Measurements from ENCODE around the gene ME3. TPM values are rescaled to one million over a fixed set of nuclear protein-coding genes. Genes with fewer than 3 reads are reported as not detected.
A peak's percentile ranks its signal among the peaks of the same experiment; 100 is the strongest.

ME3 gene
- total RNA-seq, 6 experiments from 2014 or later = 1.9 to 8.5 (median 4.6) TPM

GRCh38 chr11:86574493-86575207 lies 97.8 kb downstream of the ME3 start:
- Histone ChIP-seq H3K36me3 (no peaks in the 10 kb centered on the region), H3K27ac (no peak overlapping the region), H3K4me3 (no peak overlapping the region), H3K27me3 (no peaks in the 10 kb centered on the region), H3K4me1 (peaks cover 0 to 5% (median 0%) of the 10 kb centered on the region in 4 donors), H3K9me3 (no peaks in the 10 kb centered on the region)
- DNase-seq (no peak), ATAC-seq (peak in 1 of 4 donors; percentile 35)
- intact Hi-C loops (cut with DNase I) = no loop called here
- WGBS (ENCODE audit: insufficient coverage, low coverage, low lambda C conversion rate, missing lambda C conversion rate) = 43% methylated on average over 5 of the region's 5 CpGs
- TF ChIP-seq POLR2A (IDR thresholded peaks at IDR 0.05) = no peak
- TF ChIP-seq CTCF (IDR thresholded peaks at IDR 0.05) = no peak

- Histone ChIP-seq H3K36me3 (no peaks in the 10 kb centered on the region), H3K4me3 (no peak overlapping the region), H3K9me3 (no peaks in the 10 kb centered on the region), H3K4me1 (no peaks in the 10 kb centered on the region), H3K27ac (no peak overlapping the region), H3K27me3 (no peaks in the 10 kb centered on the region)
- TF ChIP-seq POLR2A (IDR thresholded peaks at IDR 0.05) (no peak), CTCF (IDR thresholded peaks at IDR 0.05) (peak in 3 of 4 donors; percentile 19 to 42 (median 31))
- peak; percentile 66 to 76 (median 68) for ATAC-seq
- intact Hi-C loops (cut with DNase I) = no loop called here
- WGBS (ENCODE audit: insufficient coverage, low coverage, low lambda C conversion rate, missing lambda C conversion rate) = 69% methylated on average over 5 of the region's 5 CpGs
- peak in 1 of 3 donors; percentile 24 for DNase-seq
Observed at GRCh38 chr11:86571273-86571948, 101.0 kb downstream of the ME3 start.

GRCh38 chr11:86570451-86570850 lies 102.0 kb downstream of the ME3 start:
- no peaks in the 10 kb centered on the region for H3K36me3 ChIP-seq
- WGBS (ENCODE audit: insufficient coverage, low coverage, low lambda C conversion rate, missing lambda C conversion rate) = 83% methylated on average over 1 of the region's 3 CpGs
- intact Hi-C loops (cut with DNase I) = no loop called here
- ATAC-seq (no peak), DNase-seq (no peak)
- TF ChIP-seq POLR2A (IDR thresholded peaks at IDR 0.05) = no peak
- no peak for TF ChIP-seq CTCF (IDR thresholded peaks at IDR 0.05)
- no peaks in the 10 kb centered on the region for H3K9me3 ChIP-seq
- H3K27ac ChIP-seq = no peak overlapping the region
- H3K4me1 ChIP-seq = no peaks in the 10 kb centered on the region
- H3K4me3 ChIP-seq = no peak overlapping the region
- H3K27me3 ChIP-seq = no peaks in the 10 kb centered on the region

- Histone ChIP-seq H3K27me3 (no peaks in the 10 kb centered on the region), H3K9me3 (no peaks in the 10 kb centered on the region), H3K36me3 (no peaks in the 10 kb centered on the region), H3K4me1 (no peaks in the 10 kb centered on the region), H3K4me3 (no peak overlapping the region), H3K27ac (no peak overlapping the region)
- intact Hi-C loops (cut with DNase I) = no loop called here
- WGBS (ENCODE audit: insufficient coverage, low coverage, low lambda C conversion rate, missing lambda C conversion rate) = 82% methylated on average over 5 of the region's 5 CpGs
- no peak for TF ChIP-seq CTCF (IDR thresholded peaks at IDR 0.05)
- no peak for TF ChIP-seq POLR2A (IDR thresholded peaks at IDR 0.05)
- ATAC-seq (no peak), DNase-seq (no peak)
Observed at GRCh38 chr11:86570020-86570419, 102.4 kb downstream of the ME3 start.

All from right lobe of liver (tissue), 6 donors.